ENCODE measurements around the gene SLC25A1.

DNA sequence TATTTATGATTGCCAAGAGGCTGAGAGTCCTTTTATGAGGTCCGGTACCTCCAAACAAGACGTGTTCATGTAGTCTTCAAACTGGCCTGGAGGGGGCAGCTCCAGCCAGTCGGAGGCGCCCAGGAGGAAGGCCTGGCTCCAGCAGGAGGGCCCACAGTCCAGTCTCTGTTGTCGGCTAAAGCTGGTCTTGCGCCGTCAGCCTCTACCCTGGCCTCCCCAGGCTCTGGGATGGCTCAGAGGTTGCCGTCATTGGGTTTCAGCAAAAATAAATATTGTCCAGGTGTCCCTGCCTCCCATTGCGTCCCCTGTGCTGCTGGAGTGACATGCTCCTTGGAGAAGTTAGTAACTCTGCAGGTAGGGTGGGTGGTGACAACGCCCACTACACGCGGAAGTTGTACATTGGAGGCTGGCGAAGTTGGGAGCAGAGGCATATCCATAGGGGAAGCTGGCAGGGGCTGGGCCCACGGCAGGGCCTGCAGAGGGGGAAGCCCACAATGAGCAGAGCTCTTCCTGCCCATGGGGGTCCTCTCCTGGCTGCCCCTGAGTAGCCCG lies 1.0 kb upstream of the SLC25A1 start:
- TF ChIP-seq POLR2A (IDR thresholded peaks at IDR 0.05): no peak
- TF ChIP-seq, protein P1, sequence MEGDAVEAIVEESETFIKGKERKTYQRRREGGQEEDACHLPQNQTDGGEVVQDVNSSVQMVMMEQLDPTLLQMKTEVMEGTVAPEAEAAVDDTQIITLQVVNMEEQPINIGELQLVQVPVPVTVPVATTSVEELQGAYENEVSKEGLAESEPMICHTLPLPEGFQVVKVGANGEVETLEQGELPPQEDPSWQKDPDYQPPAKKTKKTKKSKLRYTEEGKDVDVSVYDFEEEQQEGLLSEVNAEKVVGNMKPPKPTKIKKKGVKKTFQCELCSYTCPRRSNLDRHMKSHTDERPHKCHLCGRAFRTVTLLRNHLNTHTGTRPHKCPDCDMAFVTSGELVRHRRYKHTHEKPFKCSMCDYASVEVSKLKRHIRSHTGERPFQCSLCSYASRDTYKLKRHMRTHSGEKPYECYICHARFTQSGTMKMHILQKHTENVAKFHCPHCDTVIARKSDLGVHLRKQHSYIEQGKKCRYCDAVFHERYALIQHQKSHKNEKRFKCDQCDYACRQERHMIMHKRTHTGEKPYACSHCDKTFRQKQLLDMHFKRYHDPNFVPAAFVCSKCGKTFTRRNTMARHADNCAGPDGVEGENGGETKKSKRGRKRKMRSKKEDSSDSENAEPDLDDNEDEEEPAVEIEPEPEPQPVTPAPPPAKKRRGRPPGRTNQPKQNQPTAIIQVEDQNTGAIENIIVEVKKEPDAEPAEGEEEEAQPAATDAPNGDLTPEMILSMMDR (IDR thresholded peaks at IDR 0.05): peak; percentile 35 to 72 (median 63)
